Transverse colon (tissue), 4 donors: ENCODE data around the gene ARAP3. TPM values are rescaled to one million over a fixed set of nuclear protein-coding genes. Genes with fewer than 3 reads are reported as not detected.

Experiments
- DNase-seq: peaks from one replicate; pipeline ENCODE4 v3.0.0-alpha.2; 2019
- H3K27ac ChIP-seq, 4 donors: fragments of 200-600 bp; sonication (generic); 2 replicates each; pipeline ENCODE4 v1.5.1; 2016 to 2018; ENCODE audit warnings: inconsistent platforms in 4 of 4
- H3K27me3 ChIP-seq: fragments of 200-600 bp; sonication (generic); 2 replicates; pipeline ENCODE4 v1.5.1; 2017; ENCODE audit warnings: inconsistent platforms
- H3K36me3 ChIP-seq, 4 donors: fragments of 200-600 bp; sonication (generic); 2 replicates each; pipeline ENCODE4 v1.5.1; 2017 to 2019; ENCODE audit warnings: inconsistent platforms in 4 of 4
- H3K4me1 ChIP-seq, 4 donors: fragments of 200-600 bp; sonication (generic); 2 replicates each; pipeline ENCODE4 v1.5.1; 2017 to 2020; ENCODE audit warnings: inconsistent platforms in 4 of 4
- H3K4me3 ChIP-seq, 4 donors: fragments of 200-600 bp; sonication (generic); 1 replicate in 1 of 4; 2 replicates in 3 of 4; pipeline versions ENCODE4 v1.5.1 to v1.6.1; 2017 to 2019; ENCODE audit warnings: inconsistent platforms in 4 of 4
- H3K9me3 ChIP-seq, 2 donors: fragments of 200-600 bp; sonication (generic); 2 replicates each; pipeline ENCODE4 v1.5.1; 2017 to 2019; ENCODE audit warnings: inconsistent platforms in 2 of 2
- EP300 ChIP-seq: sonication (generic); formaldehyde crosslinking; IDR thresholded peaks from one replicate; pipeline ENCODE4 v1.6.1; 2017; ENCODE audit warnings: antibody characterized with exemption, low read depth
- POLR2A ChIP-seq: fragments of 450-650 bp; IDR thresholded peaks from one replicate; pipeline ENCODE4 v1.6.1; 2016; ENCODE audit warnings: antibody characterized with exemption, mild to moderate bottlenecking, moderate library complexity
- POLR2AphosphoS5 ChIP-seq, 3 donors: sonication (generic); formaldehyde crosslinking; IDR thresholded peaks; one replicate each; pipeline ENCODE4 v1.6.1; 2016; ENCODE audit warnings: antibody characterized with exemption in 3 of 3
- WGBS, 2 donors: methylation state at CpG; one replicate each; pipeline ENCODE4 v1.1.5; 2018; ENCODE audit warnings: low coverage in 1 of 2; 5-methylcytosine and 5-hydroxymethylcytosine counted together
- in situ Hi-C, 4 donors: fragments of 200-750 bp; cut with MboI; loops; one replicate each; pipeline versions ENCODE4 v1.15.0 to v1.15.1; 2017; ENCODE audit warnings: low sequenced_read_pairs in 3 of 4, low pct_ligation_motif_present in 1 of 4, low pct_unique_long_range_greater_than_20kb in 1 of 4
- intact Hi-C: fragments of 100-400 bp; cut with DNase I; formaldehyde crosslinking; loops from one replicate; pipeline ENCODE4 v1.15.1; 2023; ENCODE audit warnings: low total_unique reads
- total RNA-seq, 4 donors: library from RNA; depleted of rRNA; stranded (reverse); fragments of >200 nt; gene quantifications; one replicate each; pipeline ENCODE4 v1.1.0, GENCODE V29; 2016
- TF ChIP-seq, protein P1 (sequence below), 5 experiments: fragments of 200-600 bp in 3 of 5; fragments of 450-650 bp in 2 of 5; sonication (generic) in 3 of 5; IDR thresholded peaks; 1 replicate in 2 of 5; 2 replicates in 3 of 5; pipeline ENCODE4 v1.5.1; 2016 to 2017; ENCODE audit warnings: antibody characterized with exemption in 5 of 5, inconsistent platforms in 3 of 5, mild to moderate bottlenecking in 2 of 5, moderate library complexity in 1 of 5

Gene ARAP3
- total RNA-seq, 4 donors from 2014 or later = 1.1 to 4.0 (median 3.3) TPM

- no peaks in the 10 kb centered on the region for H3K9me3 ChIP-seq
- in situ Hi-C loops = no loop called here
- no peak overlapping the region for H3K4me3 ChIP-seq
- H3K27me3 ChIP-seq = no peaks in the 10 kb centered on the region
- no peak for DNase-seq
- TF ChIP-seq POLR2AphosphoS5 (IDR thresholded peaks at IDR 0.05) (no peak), POLR2A (no peak), EP300 (no peak)
- TF ChIP-seq, protein P1, sequence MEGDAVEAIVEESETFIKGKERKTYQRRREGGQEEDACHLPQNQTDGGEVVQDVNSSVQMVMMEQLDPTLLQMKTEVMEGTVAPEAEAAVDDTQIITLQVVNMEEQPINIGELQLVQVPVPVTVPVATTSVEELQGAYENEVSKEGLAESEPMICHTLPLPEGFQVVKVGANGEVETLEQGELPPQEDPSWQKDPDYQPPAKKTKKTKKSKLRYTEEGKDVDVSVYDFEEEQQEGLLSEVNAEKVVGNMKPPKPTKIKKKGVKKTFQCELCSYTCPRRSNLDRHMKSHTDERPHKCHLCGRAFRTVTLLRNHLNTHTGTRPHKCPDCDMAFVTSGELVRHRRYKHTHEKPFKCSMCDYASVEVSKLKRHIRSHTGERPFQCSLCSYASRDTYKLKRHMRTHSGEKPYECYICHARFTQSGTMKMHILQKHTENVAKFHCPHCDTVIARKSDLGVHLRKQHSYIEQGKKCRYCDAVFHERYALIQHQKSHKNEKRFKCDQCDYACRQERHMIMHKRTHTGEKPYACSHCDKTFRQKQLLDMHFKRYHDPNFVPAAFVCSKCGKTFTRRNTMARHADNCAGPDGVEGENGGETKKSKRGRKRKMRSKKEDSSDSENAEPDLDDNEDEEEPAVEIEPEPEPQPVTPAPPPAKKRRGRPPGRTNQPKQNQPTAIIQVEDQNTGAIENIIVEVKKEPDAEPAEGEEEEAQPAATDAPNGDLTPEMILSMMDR (IDR thresholded peaks at IDR 0.05) = no peak
- H3K36me3 ChIP-seq = peaks cover 0 to 4% (median 0%) of the 10 kb centered on the region in 4 donors
- peaks cover 4 to 14% (median 11%) of the 10 kb centered on the region in 4 donors for H3K4me1 ChIP-seq
- intact Hi-C loops = no loop called here
- no peak overlapping the region for H3K27ac ChIP-seq
- 88% methylated on average over 2 of the region's 2 CpGs; no CpG with 5 or more reads in 1 of the 2 donors for WGBS, 2 donors
These were observed 40.3 kb downstream of the ARAP3 start for GRCh38 chr5:141641634-141642267.

DNA sequence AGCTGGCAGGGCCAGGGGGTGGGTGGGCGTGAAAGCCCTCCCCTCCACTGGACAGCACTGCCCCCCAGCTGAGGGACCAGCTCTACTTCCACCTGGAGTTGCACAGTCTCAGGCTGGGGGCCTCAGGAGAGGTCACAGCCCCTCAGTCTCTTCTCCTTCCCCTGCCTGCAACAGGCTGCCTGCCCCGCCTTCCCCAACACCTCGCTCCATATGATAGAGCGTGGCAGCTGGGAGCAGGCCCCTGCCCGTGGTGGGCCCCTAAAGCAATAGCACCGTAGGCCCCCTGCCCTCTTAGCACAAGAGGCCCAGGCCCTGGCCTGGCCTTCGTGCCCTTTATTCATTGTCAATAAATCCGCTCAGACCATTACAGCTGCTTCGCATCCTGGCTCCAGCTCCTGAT, 41.3 kb downstream of the ARAP3 start:
- Histone ChIP-seq H3K4me1 (peaks cover 5 to 20% (median 15%) of the 10 kb centered on the region in 4 donors), H3K9me3 (no peaks in the 10 kb centered on the region), H3K27me3 (no peaks in the 10 kb centered on the region), H3K4me3 (no peak overlapping the region), H3K27ac (no peak overlapping the region), H3K36me3 (peaks cover 0 to 4% (median 0%) of the 10 kb centered on the region in 4 donors)
- intact Hi-C loops (no loop called here), in situ Hi-C loops (no loop called here)
- DNase-seq = no peak
- TF ChIP-seq POLR2AphosphoS5 (IDR thresholded peaks at IDR 0.05) (no peak), EP300 (no peak), POLR2A (no peak)
- TF ChIP-seq, protein P1 (IDR thresholded peaks at IDR 0.05) = no peak
- 80 to 92% methylated on average over 1 to 9 of the region's 9 CpGs for WGBS, 2 donors

GRCh38 chr5:141640051-141640415, 42.0 kb downstream of the ARAP3 start:
- TF ChIP-seq POLR2A (no peak), EP300 (no peak), POLR2AphosphoS5 (IDR thresholded peaks at IDR 0.05) (no peak)
- TF ChIP-seq, protein P1 (IDR thresholded peaks at IDR 0.05) = no peak
- no peak for DNase-seq
- WGBS, 2 donors = 88% methylated on average over 3 of the region's 3 CpGs; no CpG with 5 or more reads in 1 of the 2 donors
- intact Hi-C loops = no loop called here
- in situ Hi-C loops = no loop called here
- no peaks in the 10 kb centered on the region for H3K27me3 ChIP-seq
- peaks cover 0 to 4% (median 0%) of the 10 kb centered on the region in 4 donors for H3K36me3 ChIP-seq
- peaks cover 12 to 26% (median 22%) of the 10 kb centered on the region in 4 donors for H3K4me1 ChIP-seq
- no peaks in the 10 kb centered on the region for H3K9me3 ChIP-seq
- no peak overlapping the region for H3K4me3 ChIP-seq
- H3K27ac ChIP-seq = no peak overlapping the region

DNA sequence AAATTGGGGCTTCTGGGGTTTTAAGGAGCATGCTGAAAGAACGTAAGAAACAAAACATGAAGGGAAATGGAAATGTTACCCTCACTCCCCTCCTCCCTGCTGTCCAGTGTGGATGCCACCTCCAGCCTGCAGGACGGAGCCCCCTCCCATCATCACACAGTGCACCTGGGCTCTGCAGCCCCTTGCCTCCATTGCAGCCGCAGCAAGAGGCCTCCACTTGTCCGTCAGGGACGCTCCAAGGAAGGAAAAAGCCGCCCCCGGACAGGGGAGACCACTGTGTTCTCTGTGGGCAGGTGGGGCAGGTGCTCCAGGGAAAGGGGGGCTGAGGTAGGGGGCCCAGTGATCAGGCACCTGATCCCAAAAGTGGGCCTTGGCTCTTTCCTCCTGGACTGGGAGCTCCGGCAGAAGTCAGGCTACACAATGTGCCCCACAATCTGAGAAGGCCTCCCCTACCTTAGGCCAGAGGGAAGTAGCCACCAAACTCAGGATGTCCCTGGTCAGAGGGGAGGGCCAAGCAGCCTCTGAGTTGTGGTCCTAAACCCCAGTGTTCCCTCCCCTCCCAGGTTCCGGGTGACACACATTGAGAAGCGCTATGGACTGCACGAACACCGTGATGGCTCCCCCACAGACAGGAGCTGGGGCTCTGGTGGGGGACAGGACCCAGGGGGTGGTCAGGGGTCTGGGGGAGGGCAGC, 42.5 kb downstream of the ARAP3 start:
- in situ Hi-C loops = no loop called here
- DNase-seq = no peak
- no peak overlapping the region for H3K27ac ChIP-seq
- no peaks in the 10 kb centered on the region for H3K9me3 ChIP-seq
- 93 to 100% methylated on average over 1 to 12 of the region's 12 CpGs for WGBS, 2 donors
- peaks cover 0 to under 1% (median 0%) of the 10 kb centered on the region in 4 donors for H3K36me3 ChIP-seq
- peaks cover 15 to 27% (median 26%) of the 10 kb centered on the region in 4 donors for H3K4me1 ChIP-seq
- TF ChIP-seq, protein P1 (IDR thresholded peaks at IDR 0.05) = no peak
- H3K27me3 ChIP-seq = no peaks in the 10 kb centered on the region
- H3K4me3 ChIP-seq = no peak overlapping the region
- intact Hi-C loops = no loop called here
